ENCODE results near the gene SORL1-AS1. TPM values are rescaled to one million over a fixed set of nuclear protein-coding genes. Genes with fewer than 3 reads are reported as not detected.

Gene SORL1-AS1

DNA sequence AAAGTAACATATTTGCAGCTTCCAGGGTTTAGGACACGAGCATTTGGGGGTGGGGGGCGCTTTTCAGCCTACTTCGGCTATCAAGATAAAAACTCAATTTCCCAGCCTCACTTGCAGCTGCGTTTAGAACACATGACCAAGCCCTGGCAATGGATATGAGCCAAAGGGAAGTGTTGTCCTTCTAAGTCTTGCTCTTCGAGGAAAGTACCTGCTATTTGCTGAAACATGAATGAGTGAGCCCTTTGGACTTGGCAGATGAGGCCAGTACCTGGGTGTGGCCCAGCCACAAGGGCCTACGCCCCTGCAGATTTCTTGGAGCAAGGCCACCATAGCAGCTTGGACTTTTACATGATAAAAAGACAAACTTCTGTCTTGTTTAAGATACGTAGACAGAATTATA, 60.9 kb downstream of the SORL1-AS1 start:
- TF ChIP-seq, protein P1, sequence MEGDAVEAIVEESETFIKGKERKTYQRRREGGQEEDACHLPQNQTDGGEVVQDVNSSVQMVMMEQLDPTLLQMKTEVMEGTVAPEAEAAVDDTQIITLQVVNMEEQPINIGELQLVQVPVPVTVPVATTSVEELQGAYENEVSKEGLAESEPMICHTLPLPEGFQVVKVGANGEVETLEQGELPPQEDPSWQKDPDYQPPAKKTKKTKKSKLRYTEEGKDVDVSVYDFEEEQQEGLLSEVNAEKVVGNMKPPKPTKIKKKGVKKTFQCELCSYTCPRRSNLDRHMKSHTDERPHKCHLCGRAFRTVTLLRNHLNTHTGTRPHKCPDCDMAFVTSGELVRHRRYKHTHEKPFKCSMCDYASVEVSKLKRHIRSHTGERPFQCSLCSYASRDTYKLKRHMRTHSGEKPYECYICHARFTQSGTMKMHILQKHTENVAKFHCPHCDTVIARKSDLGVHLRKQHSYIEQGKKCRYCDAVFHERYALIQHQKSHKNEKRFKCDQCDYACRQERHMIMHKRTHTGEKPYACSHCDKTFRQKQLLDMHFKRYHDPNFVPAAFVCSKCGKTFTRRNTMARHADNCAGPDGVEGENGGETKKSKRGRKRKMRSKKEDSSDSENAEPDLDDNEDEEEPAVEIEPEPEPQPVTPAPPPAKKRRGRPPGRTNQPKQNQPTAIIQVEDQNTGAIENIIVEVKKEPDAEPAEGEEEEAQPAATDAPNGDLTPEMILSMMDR (IDR thresholded peaks at IDR 0.05; ENCODE audit: insufficient read depth, low read depth, low read length): no peak
- no peaks in the 10 kb centered on the region for H3K36me3 ChIP-seq (ENCODE audit: control insufficient read depth, insufficient read depth, low read length)
- peaks cover 3% of the 10 kb centered on the region; the same call in 1 of the 2 replicates for H3K27me3 ChIP-seq (ENCODE audit: control insufficient read depth, insufficient read depth, low read length)
- DNase-seq (ENCODE audit: low read depth): no peak
- CTCF ChIA-PET: no interaction called here
- POLR2A ChIA-PET: no interaction called here
- H3K4me3 ChIP-seq (ENCODE audit: low read depth, low read length): no peak overlapping the region

DNA sequence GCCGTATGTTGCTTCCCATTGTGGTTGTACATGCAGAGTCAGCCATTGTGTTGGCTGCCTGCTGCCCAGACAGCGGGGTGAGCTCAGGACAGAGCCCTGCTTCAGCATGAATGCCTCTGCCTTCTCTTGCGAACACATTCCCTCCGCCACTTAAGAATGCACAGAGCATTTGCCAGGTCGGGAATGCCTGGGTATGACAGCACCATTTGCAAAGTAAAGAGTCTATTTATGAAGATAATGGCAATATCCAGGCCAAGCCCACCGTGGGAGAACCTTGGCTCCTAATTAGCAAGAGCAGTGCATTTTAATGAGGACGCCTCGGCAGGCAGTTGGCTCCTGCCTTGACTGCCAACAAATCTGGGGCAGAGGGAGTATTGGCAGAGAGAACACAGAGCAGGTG, 63.1 kb downstream of the SORL1-AS1 start:
- no peak for DNase-seq (ENCODE audit: low read depth)
- Histone ChIP-seq H3K36me3 (ENCODE audit: control insufficient read depth, insufficient read depth, low read length) (no peaks in the 10 kb centered on the region), H3K4me3 (ENCODE audit: low read depth, low read length) (no peak overlapping the region), H3K27me3 (ENCODE audit: control insufficient read depth, insufficient read depth, low read length) (peaks cover 3% of the 10 kb centered on the region; the same call in 1 of the 2 replicates)
- TF ChIP-seq, protein P1 (IDR thresholded peaks at IDR 0.05; ENCODE audit: insufficient read depth, low read depth, low read length): no peak
- ChIA-PET POLR2A (no interaction called here), CTCF (no interaction called here)

Other genes with a start within 250 kb of the SORL1-AS1 start
- gene SC5D, start 160.2 kb downstream of the SORL1-AS1 start, polyA plus RNA-seq (2011; rRNA removed): 14.6 and 40.0 TPM in 2 replicates
- gene SORL1, start 653 bp downstream of the SORL1-AS1 start, polyA plus RNA-seq (2011; rRNA removed): 0.61 and 1.4 TPM in 2 replicates